Nephron (organoid): Measurements from ENCODE around the gene CASP9.
A peak's percentile ranks its signal among the peaks of the same experiment; 100 is the strongest.

Source experiments
- H3K27ac Mint-ChIP-seq, 3 experiments: 2 replicates each; pipeline ENCODE4 v1.8.0; 2020; ENCODE audit warnings: mixed read lengths in 3 of 3, mild to moderate bottlenecking in 2 of 3, moderate library complexity in 1 of 3
- H3K27me3 Mint-ChIP-seq: 2 replicates; pipeline ENCODE4 v1.8.0; 2021; ENCODE audit warnings: low read depth, mild to moderate bottlenecking, moderate library complexity, mixed read lengths
- H3K36me3 Mint-ChIP-seq: 2 replicates; pipeline ENCODE4 v1.8.0; 2020; ENCODE audit warnings: low read depth, mixed read lengths
- H3K4me1 Mint-ChIP-seq: 2 replicates; pipeline ENCODE4 v1.8.0; 2020; ENCODE audit warnings: mixed read lengths
- H3K4me3 Mint-ChIP-seq, 3 experiments: 2 replicates each; pipeline ENCODE4 v1.8.0; 2020; ENCODE audit warnings: mild to moderate bottlenecking in 3 of 3, mixed read lengths in 3 of 3, moderate library complexity in 2 of 3
- H3K9me3 Mint-ChIP-seq: 2 replicates; pipeline ENCODE4 v1.8.0; 2020; ENCODE audit warnings: mixed read lengths
- CTCF ChIP-seq, 3 experiments: fragments of 200-600 bp; sonication (generic); IDR thresholded peaks; one replicate each; pipeline ENCODE4 v1.5.0; 2021; ENCODE audit warnings: antibody characterized with exemption in 3 of 3; ENCODE audit not compliant: unreplicated experiment in 3 of 3

The CASP9 gene

GRCh38 chr1:15538771-15539170 is 14.8 kb upstream of the CASP9 start:
- no peaks in the 10 kb centered on the region for H3K9me3 Mint-ChIP-seq
- H3K27ac Mint-ChIP-seq = peak overlapping the region in 2 of 3 experiments; percentile 35 to 51
- no peak overlapping the region for H3K4me3 Mint-ChIP-seq
- TF ChIP-seq CTCF (IDR thresholded peaks at IDR 0.05; ENCODE audit: unreplicated experiment in 3 of 3) = no peak
- H3K4me1 Mint-ChIP-seq = no peaks in the 10 kb centered on the region
- H3K36me3 Mint-ChIP-seq = peaks cover 67% of the 10 kb centered on the region
- H3K27me3 Mint-ChIP-seq = no peaks in the 10 kb centered on the region

- Mint-ChIP-seq H3K9me3 (no peaks in the 10 kb centered on the region), H3K36me3 (peaks cover 23% of the 10 kb centered on the region), H3K4me1 (peaks cover 17% of the 10 kb centered on the region), H3K27ac (no peak overlapping the region), H3K4me3 (no peak overlapping the region), H3K27me3 (no peaks in the 10 kb centered on the region)
- no peak for TF ChIP-seq CTCF (IDR thresholded peaks at IDR 0.05; ENCODE audit: unreplicated experiment in 3 of 3)
These were observed 7.7 kb upstream of the CASP9 start for GRCh38 chr1:15531682-15532081.

GRCh38 chr1:15531003-15531402 is 7.0 kb upstream of the CASP9 start:
- Mint-ChIP-seq H3K4me3 (no peak overlapping the region), H3K9me3 (no peaks in the 10 kb centered on the region), H3K4me1 (peaks cover 22% of the 10 kb centered on the region), H3K27ac (peak overlapping the region in 1 of 3 experiments; percentile 33), H3K27me3 (no peaks in the 10 kb centered on the region), H3K36me3 (peaks cover 17% of the 10 kb centered on the region)
- TF ChIP-seq CTCF (IDR thresholded peaks at IDR 0.05; ENCODE audit: unreplicated experiment in 3 of 3) = no peak

GRCh38 chr1:15526490-15527339 is 2.7 kb upstream of the CASP9 start, which contains the start of gene DNAJC16:
Gene DNAJC16, plus strand, starts transcription at chr1:15526848. Its CDS starts 2,258 bp downstream, at chr1:15529106.
- Mint-ChIP-seq H3K27ac (peak within 1 kb of the TSS; percentile 82 to 100 (median 88)), H3K27me3 (no peaks in the 10 kb centered on the region), H3K36me3 (peaks cover 5% of the 10 kb centered on the region), H3K4me1 (peaks cover 47% of the 10 kb centered on the region), H3K4me3 (peak within 1 kb of the TSS; percentile 82 to 88 (median 87)), H3K9me3 (no peaks in the 10 kb centered on the region)
- TF ChIP-seq CTCF (IDR thresholded peaks at IDR 0.05; ENCODE audit: unreplicated experiment in 3 of 3) = no peak

GRCh38 chr1:15526021-15526489 is 2.0 kb upstream of the CASP9 start:
- peak overlapping the region; percentile 82 to 88 (median 87) for H3K4me3 Mint-ChIP-seq
- no peak for TF ChIP-seq CTCF (IDR thresholded peaks at IDR 0.05; ENCODE audit: unreplicated experiment in 3 of 3)
- no peaks in the 10 kb centered on the region for H3K27me3 Mint-ChIP-seq
- peaks cover 52% of the 10 kb centered on the region for H3K4me1 Mint-ChIP-seq
- H3K27ac Mint-ChIP-seq = peak overlapping the region; percentile 82 to 100 (median 88)
- peaks cover 4% of the 10 kb centered on the region for H3K36me3 Mint-ChIP-seq
- H3K9me3 Mint-ChIP-seq = no peaks in the 10 kb centered on the region
